HuH-7.5 (cell line): Measurements from ENCODE around the gene ANKRD49.

ENCODE experiments used
- DNase-seq: peaks from one replicate; pipeline ENCODE4 v3.0.0; 2011; ENCODE audit warnings: low spot score

Gene ANKRD49

DNA sequence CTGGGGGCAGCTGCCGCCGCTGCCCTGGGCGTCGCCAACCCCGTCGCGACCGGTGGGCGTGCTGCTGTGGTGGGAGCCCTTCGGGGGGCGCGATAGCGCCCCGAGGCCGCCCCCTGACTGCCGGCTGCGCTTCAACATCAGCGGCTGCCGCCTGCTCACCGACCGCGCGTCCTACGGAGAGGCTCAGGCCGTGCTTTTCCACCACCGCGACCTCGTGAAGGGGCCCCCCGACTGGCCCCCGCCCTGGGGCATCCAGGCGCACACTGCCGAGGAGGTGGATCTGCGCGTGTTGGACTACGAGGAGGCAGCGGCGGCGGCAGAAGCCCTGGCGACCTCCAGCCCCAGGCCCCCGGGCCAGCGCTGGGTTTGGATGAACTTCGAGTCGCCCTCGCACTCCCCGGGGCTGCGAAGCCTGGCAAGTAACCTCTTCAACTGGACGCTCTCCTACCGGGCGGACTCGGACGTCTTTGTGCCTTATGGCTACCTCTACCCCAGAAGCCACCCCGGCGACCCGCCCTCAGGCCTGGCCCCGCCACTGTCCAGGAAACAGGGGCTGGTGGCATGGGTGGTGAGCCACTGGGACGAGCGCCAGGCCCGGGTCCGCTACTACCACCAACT is 51.0 kb downstream of the ANKRD49 start:
- no peak for DNase-seq

- DNase-seq, result no peak
Observed at GRCh38 chr11:94545264-94546161, 51.7 kb downstream of the ANKRD49 start.

DNA sequence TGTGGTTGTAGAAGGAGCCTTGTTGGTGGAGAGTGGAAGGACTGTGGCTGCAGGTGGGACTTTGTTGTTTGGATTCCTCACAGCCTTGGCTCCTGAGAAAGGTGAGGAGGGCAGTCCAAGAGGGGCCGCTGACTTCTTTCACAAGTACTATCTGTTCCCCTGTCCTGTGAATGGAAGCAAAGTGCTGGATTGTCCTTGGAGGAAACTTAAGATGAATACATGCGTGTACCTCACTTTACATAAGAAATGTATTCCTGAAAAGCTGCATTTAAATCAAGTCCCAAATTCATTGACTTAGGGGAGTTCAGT is 52.3 kb downstream of the ANKRD49 start:
- no peak for DNase-seq

GRCh38 chr11:94546886-94547285 is 53.1 kb downstream of the ANKRD49 start:
- no peak for DNase-seq

DNA sequence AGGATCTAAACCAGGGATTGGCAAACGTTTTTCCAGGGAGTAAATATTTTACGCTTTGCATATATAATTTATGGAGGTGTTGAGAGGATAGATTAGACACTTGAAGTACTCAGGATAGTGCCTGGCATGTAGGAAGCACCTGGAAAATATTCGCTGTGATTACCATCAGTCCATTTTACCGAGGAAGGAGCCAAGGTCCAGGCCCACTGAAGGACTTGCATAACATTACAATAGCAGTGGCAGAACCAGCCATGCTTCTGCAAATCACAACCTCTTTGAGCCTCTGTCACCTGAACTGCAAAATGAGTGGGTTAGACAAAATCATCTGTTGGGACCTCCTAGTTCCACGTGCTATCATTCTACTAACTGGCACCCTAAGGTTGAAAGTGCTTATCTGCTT is 55.4 kb downstream of the ANKRD49 start:
- DNase-seq, result no peak
